WI38 (cell line): ENCODE data around the gene COL24A1.

Source experiments
- H3K4me3 ChIP-seq: 2 replicates; pipeline ENCODE4 v1.5.1; 2011; ENCODE audit warnings: low read depth, mild to moderate bottlenecking, control low read depth, low read length
- CTCF ChIP-seq: IDR thresholded peaks from 2 replicates; pipeline ENCODE4 v1.5.1; 2012; ENCODE audit warnings: low read depth, mild to moderate bottlenecking, control low read depth, low read length

Gene COL24A1

GRCh38 chr1:86175756-86176155 is 19.2 kb upstream of the COL24A1 start:
- no peak for TF ChIP-seq CTCF
- no peak overlapping the region for H3K4me3 ChIP-seq

GRCh38 chr1:86169625-86170024 is 13.1 kb upstream of the COL24A1 start:
- no peak overlapping the region for H3K4me3 ChIP-seq
- no peak for TF ChIP-seq CTCF

- no peak for TF ChIP-seq CTCF
- H3K4me3 ChIP-seq: no peak overlapping the region
Observed at GRCh38 chr1:86159800-86160199, 3.2 kb upstream of the COL24A1 start.

- H3K4me3 ChIP-seq: peak overlapping the region; percentile 63
Observed at GRCh38 chr1:86155807-86156565, 586 bp downstream of the COL24A1 start.

GRCh38 chr1:86155051-86155806 is 1.3 kb downstream of the COL24A1 start:
- no peak for TF ChIP-seq CTCF
- peak overlapping the region; percentile 63 for H3K4me3 ChIP-seq

More at GRCh38 chr1:86155807-86156565, 586 bp downstream of the COL24A1 start:
- TF ChIP-seq CTCF: no peak

- H3K4me3 ChIP-seq: no peak overlapping the region
- TF ChIP-seq CTCF: no peak
Observed at GRCh38 chr1:86154571-86155050, 2.0 kb downstream of the COL24A1 start.

- H3K4me3 ChIP-seq: no peak overlapping the region
- TF ChIP-seq CTCF: no peak
Observed at GRCh38 chr1:86153836-86154235, 2.7 kb downstream of the COL24A1 start.
